Caki2 (cell line): ENCODE measurements around the gene BCKDHB. TPM values are rescaled to one million over a fixed set of nuclear protein-coding genes. Genes with fewer than 3 reads are reported as not detected.
"Not testable (repeated sequence)": the region's sequence is repeated elsewhere in the genome, so short reads cannot be mapped to it uniquely, and the experiment has no call there.

Source experiments
- DNase-seq: peaks from one replicate; pipeline ENCODE4 v3.0.0-alpha.2; 2015; ENCODE audit warnings: low read depth
- in situ Hi-C: cut with HindIII; loops from 2 replicates; pipeline ENCODE4 v1.10.0; 2016; ENCODE audit warnings: low sequenced_read_pairs, low pct_unique_long_range_greater_than_20kb, mixed read lengths
- total RNA-seq: library from RNA; depleted of rRNA; stranded (reverse); fragments of >200 nt; shearing (Covaris generic); gene quantifications from 2 replicates; pipeline ENCODE4 v1.2.3, GENCODE V29; 2014; ENCODE audit warnings: low replicate concordance; rRNA removed

The BCKDHB gene
- 5.3 and 13.9 TPM in 2 replicates for total RNA-seq

GRCh38 chr6:80106418-80107235, at the start of gene BCKDHB:
Gene BCKDHB (plus strand): TSS chr6:80106671. CDS start chr6:80106694, 23 bp downstream.
- in situ Hi-C loops = no loop called here
- peak; percentile 98 for DNase-seq

DNA sequence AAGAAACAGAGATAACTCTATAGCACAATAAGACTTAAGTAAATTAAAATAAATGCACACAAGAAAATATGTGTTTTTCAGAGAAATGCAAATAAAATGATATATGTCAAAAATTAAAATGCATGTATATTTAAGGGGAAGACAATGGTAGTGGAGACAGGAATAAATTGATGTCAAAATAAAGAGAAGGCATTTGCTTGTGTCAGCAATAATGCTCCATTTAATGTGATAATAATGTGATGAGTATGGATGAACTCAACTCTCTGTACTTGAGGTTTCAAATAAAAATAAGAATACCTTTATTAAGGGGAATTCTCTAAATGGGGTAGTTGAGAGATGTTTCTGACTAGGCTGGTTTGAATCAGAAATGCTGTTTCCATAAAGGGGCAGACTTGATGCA, 45.7 kb upstream of the BCKDHB start:
- DNase-seq = no peak
- in situ Hi-C loops = no loop called here

DNA sequence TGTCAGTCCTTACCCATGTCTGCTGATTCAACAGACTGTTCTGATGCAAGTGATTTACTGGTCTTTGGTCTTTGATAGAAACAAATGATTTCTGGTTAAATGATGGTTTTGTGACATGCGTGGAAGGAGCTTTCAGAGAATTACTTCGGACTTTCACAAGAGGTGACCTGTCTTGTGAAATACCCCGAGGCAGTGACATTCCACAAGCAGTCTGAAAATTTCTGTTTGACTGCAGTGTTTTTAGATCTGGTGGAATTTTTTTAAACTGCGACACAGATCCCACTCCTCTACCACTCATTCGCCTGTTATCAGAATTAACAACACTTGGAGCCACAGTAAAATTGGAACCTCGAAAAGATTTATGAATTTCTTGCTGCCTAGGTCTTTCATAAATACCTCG, 38.3 kb upstream of the BCKDHB start:
- in situ Hi-C loops, DNase-seq: not testable (repeated sequence)

DNA sequence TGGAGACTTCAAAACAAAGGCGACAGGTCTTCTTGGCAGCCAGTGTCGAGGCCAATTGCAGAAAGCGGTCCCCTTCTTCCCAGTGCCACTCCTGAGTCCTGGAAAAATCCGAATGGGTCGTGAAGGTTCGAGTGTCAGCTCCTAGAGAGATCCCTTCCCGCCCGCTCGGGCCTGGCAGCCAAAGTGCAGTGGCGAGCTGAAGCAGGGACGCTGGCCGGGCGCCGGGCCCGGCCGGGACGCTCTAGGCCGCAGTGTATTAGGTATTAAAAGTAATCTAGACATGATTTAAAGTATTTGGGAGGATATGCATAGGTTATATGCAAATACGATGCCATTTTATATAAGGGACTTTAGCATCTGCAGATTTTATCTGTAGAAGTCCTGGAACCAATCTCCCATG, 36.0 kb upstream of the BCKDHB start:
- DNase-seq, in situ Hi-C loops: not testable (repeated sequence)

DNA sequence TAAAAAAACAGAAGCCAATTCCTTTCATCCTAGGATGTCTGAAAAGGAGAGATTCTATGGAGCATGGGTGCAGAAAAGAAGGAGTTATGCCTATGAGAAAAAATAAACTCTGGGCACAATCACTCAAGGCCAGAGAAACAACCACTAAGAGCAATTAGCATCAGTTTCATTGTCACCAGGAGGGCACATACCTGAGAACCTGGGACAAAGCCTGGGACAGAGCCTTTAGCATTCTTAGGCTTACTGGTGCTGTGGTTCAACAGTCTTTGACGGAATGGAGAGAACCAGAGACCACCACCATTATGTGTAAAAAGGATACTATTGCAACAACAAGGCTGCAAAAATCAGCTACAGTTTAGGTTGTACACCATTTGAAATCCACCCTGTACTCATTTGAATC, 29.4 kb upstream of the BCKDHB start:
- in situ Hi-C loops = no loop called here
- no peak for DNase-seq

- no peak for DNase-seq
- in situ Hi-C loops = no loop called here
Observed at GRCh38 chr6:80088637-80089036, 17.8 kb upstream of the BCKDHB start.

GRCh38 chr6:80091506-80091905, 15.0 kb upstream of the BCKDHB start:
- no peak for DNase-seq
- in situ Hi-C loops = no loop called here

DNA sequence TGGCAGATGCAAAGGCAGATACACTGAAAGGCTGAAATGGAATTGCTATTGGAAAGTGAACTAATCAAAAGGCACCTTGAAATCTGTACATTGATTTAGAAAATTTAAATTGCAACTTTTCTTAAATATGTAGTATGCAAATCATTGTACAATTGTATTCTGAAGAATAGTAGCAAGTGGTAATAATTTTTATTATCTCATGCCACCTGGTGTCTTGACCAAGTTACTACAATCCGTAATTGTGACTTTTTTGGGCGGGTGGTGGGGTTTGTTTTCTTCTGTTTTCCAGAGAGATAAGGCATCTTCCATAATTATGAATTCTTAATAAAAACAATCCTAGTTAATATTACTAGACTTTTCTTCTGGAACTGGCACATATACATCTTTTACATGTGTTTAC, 12.5 kb upstream of the BCKDHB start:
- in situ Hi-C loops = no loop called here
- DNase-seq = peak; percentile 13

DNA sequence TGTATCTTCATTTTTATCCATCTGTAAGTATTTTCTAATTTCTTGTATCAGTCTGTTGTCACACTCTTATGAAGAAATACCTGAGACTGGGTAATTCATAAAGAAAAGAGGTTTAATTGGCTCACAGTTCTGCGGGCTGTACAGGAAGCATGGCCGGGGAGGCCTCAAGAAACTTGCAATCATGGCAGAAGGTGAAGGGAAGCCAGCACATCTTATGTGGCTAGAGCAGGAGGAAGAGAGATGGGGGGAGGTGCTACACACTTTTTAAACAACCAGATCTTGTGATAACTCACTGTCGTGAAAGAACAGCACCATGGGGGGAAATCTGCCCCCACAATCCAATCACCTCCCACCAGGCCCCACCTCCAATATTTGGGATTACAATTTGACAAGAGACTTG, 10.9 kb upstream of the BCKDHB start:
- in situ Hi-C loops = no loop called here
- DNase-seq = no peak

DNA sequence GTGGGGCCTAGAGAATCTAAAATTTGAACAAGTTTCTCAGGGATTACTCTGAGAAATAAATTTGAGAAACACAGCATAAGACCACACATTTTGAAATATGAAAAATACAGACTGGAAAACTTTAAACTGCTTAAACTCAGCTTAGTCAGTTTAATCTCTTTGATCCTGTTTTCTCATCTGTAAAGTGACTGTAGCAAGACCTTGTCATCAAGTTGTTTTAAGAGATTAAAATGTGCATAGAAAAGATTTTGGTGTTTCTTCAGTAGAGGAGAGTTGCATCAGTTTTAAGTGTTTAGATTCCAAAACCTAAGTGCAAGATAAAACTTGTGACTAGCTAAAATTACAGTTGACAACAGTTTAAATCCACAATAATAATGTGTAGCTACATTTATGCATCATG, 8.1 kb upstream of the BCKDHB start:
- no peak for DNase-seq
- in situ Hi-C loops = no loop called here

DNA sequence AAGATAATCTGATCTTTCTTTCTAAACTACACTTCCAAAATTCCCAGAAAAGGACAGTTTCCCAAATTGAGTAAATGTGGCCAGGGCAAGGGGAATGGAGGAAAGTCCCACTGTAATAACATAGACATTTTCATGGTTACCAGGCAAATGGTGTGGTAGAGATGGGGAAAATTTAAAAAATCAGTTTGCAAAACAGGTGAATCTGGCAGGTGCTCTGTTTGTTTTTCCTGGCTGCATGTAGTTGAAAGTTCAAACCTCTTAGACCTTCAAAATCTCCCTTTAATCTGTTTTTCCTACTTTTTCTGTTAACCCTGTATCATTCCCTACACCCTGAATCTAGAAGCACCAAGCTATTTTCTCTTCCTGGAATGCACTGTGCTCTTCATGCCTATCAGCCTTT, 2.0 kb upstream of the BCKDHB start:
- in situ Hi-C loops = no loop called here
- no peak for DNase-seq

- DNase-seq = no peak
- in situ Hi-C loops = no loop called here
Observed at GRCh38 chr6:80105972-80106417, 476 bp upstream of the BCKDHB start.

DNA sequence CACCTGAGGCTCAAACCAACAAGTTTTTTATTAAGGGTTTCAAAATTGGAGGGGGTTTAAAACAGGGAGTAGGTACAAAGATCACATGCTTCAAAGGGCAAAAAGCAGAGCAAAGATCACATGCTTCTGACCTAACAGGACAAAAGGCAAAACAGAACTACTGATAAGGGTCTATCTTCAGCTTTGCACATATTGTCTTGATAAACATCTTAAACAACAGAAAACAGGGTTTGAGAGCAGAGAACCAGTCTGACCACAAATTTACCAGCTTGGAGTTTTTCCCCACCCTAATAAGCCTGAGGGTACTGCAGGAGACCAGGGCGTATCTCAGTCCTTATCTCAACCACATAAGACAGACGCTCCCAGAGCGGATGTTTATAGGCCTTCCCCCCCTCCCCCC, 16.1 kb downstream of the BCKDHB start:
- in situ Hi-C loops = not testable (repeated sequence)

GRCh38 chr6:80126657-80127345, 20.3 kb downstream of the BCKDHB start:
- in situ Hi-C loops = no loop called here
- DNase-seq = peak; percentile 3

More for the DNA sequence above, 16.1 kb downstream of the BCKDHB start:
- not testable (repeated sequence) for DNase-seq

- DNase-seq = no peak
- in situ Hi-C loops = no loop called here
Observed at GRCh38 chr6:80129485-80129884, 23.0 kb downstream of the BCKDHB start.

- in situ Hi-C loops = no loop called here
- DNase-seq = peak; percentile 28
Observed at GRCh38 chr6:80133020-80133419, 26.5 kb downstream of the BCKDHB start.

DNA sequence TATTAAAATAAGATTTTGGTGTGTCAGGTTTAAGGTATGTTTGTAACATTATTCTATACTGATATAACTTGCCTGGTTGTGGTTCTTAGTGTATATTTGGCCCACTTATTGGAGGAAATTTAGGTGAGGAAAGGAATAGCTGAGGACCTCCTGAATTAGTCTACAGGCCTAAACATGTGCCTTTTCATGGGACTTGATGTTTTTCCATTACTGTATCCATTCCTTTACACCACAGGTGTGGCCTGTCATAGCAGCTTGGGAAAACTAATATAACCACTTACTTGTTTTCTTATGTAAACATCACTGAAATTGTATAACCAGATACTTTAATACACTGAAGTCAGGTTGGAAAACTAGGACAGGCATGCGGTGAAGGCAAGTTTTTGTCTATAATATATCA, 27.6 kb downstream of the BCKDHB start:
- no peak for DNase-seq
- in situ Hi-C loops = no loop called here

- DNase-seq = no peak
- in situ Hi-C loops = no loop called here
Observed at GRCh38 chr6:80142586-80142985, 36.1 kb downstream of the BCKDHB start.

GRCh38 chr6:80143419-80143937, 37.0 kb downstream of the BCKDHB start:
- DNase-seq = peak; percentile 89
- in situ Hi-C loops = no loop called here
